NT2/D1 (cell line): ENCODE data around the gene ZFAND2B.

ENCODE experiments used
- DNase-seq: peaks from one replicate; pipeline ENCODE4 v3.0.0-alpha.2; 2011; ENCODE audit warnings: low read depth, low spot score
- H3K27me3 ChIP-seq: 2 replicates; pipeline ENCODE4 v1.6.0; 2011; ENCODE audit warnings: mild to moderate bottlenecking; ENCODE audit not compliant: insufficient read length, insufficient read depth
- H3K36me3 ChIP-seq: 2 replicates; pipeline ENCODE4 v1.6.1; 2011; ENCODE audit warnings: mild to moderate bottlenecking, low read length, mixed read lengths; ENCODE audit not compliant: insufficient read depth, insufficient read length
- H3K4me1 ChIP-seq: 2 replicates; pipeline ENCODE4 v1.5.1; 2011; ENCODE audit not compliant: insufficient read depth, insufficient read length
- H3K4me3 ChIP-seq: 2 replicates; pipeline ENCODE4 v1.5.1; 2011; ENCODE audit warnings: low read depth; ENCODE audit not compliant: insufficient read length
- H3K9ac ChIP-seq: 2 replicates; pipeline ENCODE4 v1.6.0; 2011; ENCODE audit warnings: low read depth; ENCODE audit not compliant: insufficient read length
- H3K9me3 ChIP-seq: 2 replicates; pipeline ENCODE4 v1.5.1; 2011; ENCODE audit warnings: mild to moderate bottlenecking, low read length; ENCODE audit not compliant: insufficient read depth
- SUZ12 ChIP-seq: IDR thresholded peaks from 2 replicates; pipeline ENCODE4 v1.6.1; 2011; ENCODE audit not compliant: insufficient read length, insufficient read depth; ENCODE audit errors: extremely low read depth
- YY1 ChIP-seq: IDR thresholded peaks from 2 replicates; pipeline ENCODE4 v1.6.1; 2011; ENCODE audit not compliant: insufficient read length, insufficient read depth
- ZNF274 ChIP-seq: IDR thresholded peaks from 2 replicates; pipeline ENCODE4 v1.6.1; 2011; ENCODE audit warnings: mild to moderate bottlenecking, low read depth, low read length

Gene ZFAND2B

DNA sequence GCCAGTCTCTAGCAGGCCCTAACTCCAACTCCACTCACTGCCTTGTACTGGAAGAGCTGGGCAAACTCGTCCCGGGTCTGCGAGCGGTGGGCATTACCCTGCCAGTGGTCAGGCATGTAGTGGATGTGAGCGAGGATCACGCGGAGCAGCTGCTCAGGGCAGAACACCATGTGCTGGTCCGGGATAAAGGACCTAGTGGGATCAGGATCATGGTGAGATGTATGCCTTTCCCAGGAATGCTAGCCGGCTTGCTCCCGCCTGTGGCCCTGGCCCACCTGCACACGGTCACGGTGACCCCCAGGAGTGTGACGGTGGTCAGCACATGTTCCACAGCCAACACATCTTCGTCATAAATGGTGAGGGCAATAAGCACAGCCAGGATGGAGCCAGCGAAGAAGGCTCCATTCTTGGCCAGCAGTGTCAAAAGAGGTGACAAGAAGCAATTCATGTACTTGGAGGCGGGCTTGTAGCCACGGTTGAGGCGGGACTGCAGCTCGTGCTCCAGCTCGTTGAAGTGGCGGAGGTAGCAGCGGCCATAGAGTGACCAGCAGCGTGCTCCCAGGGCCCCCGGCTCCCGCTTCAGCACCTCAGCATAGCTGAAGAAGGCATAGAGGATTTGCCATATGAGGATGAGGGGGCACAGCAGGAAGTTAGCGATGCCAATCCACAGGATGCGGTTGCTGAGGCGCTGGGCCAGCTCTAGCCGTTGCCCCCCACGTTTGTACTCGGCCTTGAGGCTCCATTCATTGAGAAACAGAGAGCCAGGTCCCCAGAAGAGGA lies 17.4 kb downstream of the ZFAND2B start:
- TF ChIP-seq ZNF274 (no peak), YY1 (no peak)
- peaks cover 82% of the 10 kb centered on the region for H3K36me3 ChIP-seq

DNA sequence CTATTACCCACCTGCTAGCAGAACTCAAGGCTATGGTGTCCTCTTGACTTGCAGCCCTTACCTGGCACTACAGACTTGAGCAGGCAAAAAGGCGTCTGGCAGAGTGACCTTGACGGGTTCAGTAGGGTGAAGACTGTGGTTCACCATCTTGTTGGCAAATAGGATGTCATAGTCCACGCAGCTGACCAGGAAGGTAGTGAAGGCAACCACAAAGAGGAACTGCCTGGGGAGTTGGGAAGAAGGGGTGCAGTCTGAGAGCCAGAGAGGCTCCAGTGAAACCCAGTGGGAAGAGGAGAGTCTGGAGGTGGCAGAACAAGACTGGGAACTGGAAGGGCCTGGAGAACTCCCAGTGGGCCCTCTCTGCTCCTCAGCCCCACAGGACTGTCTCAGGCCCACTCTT lies 18.8 kb downstream of the ZFAND2B start:
- H3K4me3 ChIP-seq, result no peak overlapping the region
- H3K27me3 ChIP-seq, result no peaks in the 10 kb centered on the region
- H3K4me1 ChIP-seq, result peaks cover 7% of the 10 kb centered on the region
- H3K36me3 ChIP-seq, result peaks cover 70% of the 10 kb centered on the region
- no peak overlapping the region for H3K9ac ChIP-seq
- no peaks in the 10 kb centered on the region for H3K9me3 ChIP-seq
- DNase-seq, result no peak
- TF ChIP-seq ZNF274, result no peak
- no peak for TF ChIP-seq SUZ12
- no peak for TF ChIP-seq YY1

More for the DNA sequence above, 17.4 kb downstream of the ZFAND2B start:
- DNase-seq, result no peak
- H3K9ac ChIP-seq, result no peak overlapping the region
- no peaks in the 10 kb centered on the region for H3K27me3 ChIP-seq
- no peak overlapping the region for H3K4me3 ChIP-seq
- H3K4me1 ChIP-seq, result peaks cover 9% of the 10 kb centered on the region
- H3K9me3 ChIP-seq, result no peaks in the 10 kb centered on the region

DNA sequence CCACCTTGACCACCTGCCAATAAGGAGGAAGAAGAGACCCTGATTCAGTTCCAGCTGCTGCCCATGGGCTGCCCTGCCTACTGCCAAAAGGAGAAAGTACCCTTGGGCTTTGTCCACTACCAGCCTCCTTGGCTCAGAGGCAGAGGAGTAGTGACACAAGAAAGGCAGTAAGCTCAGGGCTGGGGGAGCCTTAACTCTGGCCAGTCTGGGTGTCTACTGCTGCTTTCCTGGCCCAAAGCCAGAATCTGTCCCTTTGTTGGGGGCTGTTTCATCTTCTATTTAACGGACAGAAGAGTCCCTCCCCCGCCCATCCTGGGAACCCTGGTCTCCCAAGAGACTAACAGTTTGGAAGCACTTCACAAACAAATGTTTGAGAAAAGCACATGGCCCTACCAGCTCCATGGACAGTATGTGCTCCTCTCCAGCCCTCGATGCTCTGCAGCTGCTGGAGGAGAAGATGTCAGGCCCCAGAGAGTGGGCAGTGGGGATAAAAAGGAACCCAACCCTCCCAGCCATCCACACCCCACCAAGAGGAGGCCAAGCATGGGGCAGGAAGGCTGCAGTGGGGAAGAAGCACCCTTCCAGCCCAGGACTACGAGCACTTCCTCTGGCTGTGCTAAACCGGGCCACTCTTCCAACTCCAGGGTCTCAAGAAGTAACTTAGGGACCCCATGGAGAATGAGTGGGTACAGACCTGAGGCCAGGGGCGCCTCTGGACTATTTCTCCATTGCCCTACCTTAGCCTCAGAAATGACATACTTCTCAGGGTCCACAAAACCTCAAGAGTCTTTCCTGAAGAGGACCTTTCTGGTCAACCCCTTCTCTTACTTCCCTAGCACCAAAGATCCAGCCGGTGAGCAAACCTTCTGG lies 21.7 kb downstream of the ZFAND2B start:
- H3K36me3 ChIP-seq, result peaks cover 62% of the 10 kb centered on the region
- peak overlapping the region; percentile 97 for H3K9ac ChIP-seq
- TF ChIP-seq ZNF274 (no peak), YY1 (no peak), SUZ12 (no peak)
- peaks cover 7% of the 10 kb centered on the region for H3K4me1 ChIP-seq
- H3K9me3 ChIP-seq, result no peaks in the 10 kb centered on the region
- DNase-seq, result no peak
- peak overlapping the region; percentile 81 for H3K4me3 ChIP-seq
- H3K27me3 ChIP-seq, result no peaks in the 10 kb centered on the region

DNA sequence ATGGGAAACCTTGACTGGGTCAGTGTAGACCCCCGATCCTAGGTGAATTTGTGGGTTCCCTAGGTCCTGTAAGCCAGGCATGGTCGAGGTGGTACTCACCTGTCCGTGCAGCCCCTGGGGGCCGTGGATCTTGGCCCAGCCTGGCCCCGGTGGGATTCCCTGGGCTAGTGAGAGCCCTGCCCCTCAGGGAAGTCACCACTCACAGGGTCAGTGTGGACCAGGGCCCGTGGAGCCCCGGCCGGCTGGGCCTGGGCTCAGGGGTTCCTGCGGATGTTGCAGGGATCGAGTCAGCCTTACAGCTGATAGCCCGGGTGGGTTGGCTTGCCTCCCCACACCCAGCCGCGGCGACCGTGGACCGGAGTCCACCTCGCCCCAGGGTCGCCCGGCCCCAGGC lies 22.3 kb downstream of the ZFAND2B start:
- peak overlapping the region; percentile 97 for H3K9ac ChIP-seq
- H3K36me3 ChIP-seq, result peaks cover 62% of the 10 kb centered on the region
- H3K27me3 ChIP-seq, result no peaks in the 10 kb centered on the region
- H3K4me1 ChIP-seq, result peaks cover 7% of the 10 kb centered on the region
- no peak for TF ChIP-seq YY1
- no peak for TF ChIP-seq SUZ12
- no peak for TF ChIP-seq ZNF274
- H3K4me3 ChIP-seq, result peak overlapping the region; percentile 81
- no peaks in the 10 kb centered on the region for H3K9me3 ChIP-seq
- DNase-seq, result no peak

GRCh38 chr2:219229305-219230058 lies 22.9 kb downstream of the ZFAND2B start, which contains the start of the genes ANKZF1 and ATG9A:
TSS of gene ANKZF1 (plus strand) at chr2:219229806. CDS start at chr2:219230258, 452 bp downstream.
TSS of gene ATG9A (minus strand) at chr2:219229636. CDS start at chr2:219228024, 1,612 bp downstream.
- no peak for TF ChIP-seq YY1
- no peak for TF ChIP-seq SUZ12
- no peak for TF ChIP-seq ZNF274
- Histone ChIP-seq H3K4me3 (peak within 1 kb of the TSS; percentile 81), H3K36me3 (peaks cover 62% of the 10 kb centered on the region), H3K4me1 (peaks cover 7% of the 10 kb centered on the region), H3K27me3 (no peaks in the 10 kb centered on the region), H3K9me3 (no peaks in the 10 kb centered on the region), H3K9ac (peak within 1 kb of the TSS; percentile 97)
- peak; percentile 99 for DNase-seq

GRCh38 chr2:219230059-219230540 lies 23.5 kb downstream of the ZFAND2B start:
- Histone ChIP-seq H3K9ac (peak overlapping the region; percentile 97), H3K27me3 (no peaks in the 10 kb centered on the region), H3K4me1 (peaks cover 7% of the 10 kb centered on the region), H3K4me3 (peak overlapping the region; percentile 81), H3K36me3 (peaks cover 62% of the 10 kb centered on the region), H3K9me3 (no peaks in the 10 kb centered on the region)
- no peak for TF ChIP-seq SUZ12
- TF ChIP-seq YY1, result no peak
- no peak for TF ChIP-seq ZNF274
- DNase-seq, result no peak

GRCh38 chr2:219234331-219234730 lies 27.7 kb downstream of the ZFAND2B start:
- TF ChIP-seq ZNF274 (no peak), SUZ12 (no peak), YY1 (no peak)
- no peak for DNase-seq
- no peak overlapping the region for H3K4me3 ChIP-seq
- no peaks in the 10 kb centered on the region for H3K4me1 ChIP-seq
- peaks cover 77% of the 10 kb centered on the region for H3K36me3 ChIP-seq
- H3K9me3 ChIP-seq, result no peaks in the 10 kb centered on the region
- no peak overlapping the region for H3K9ac ChIP-seq
- H3K27me3 ChIP-seq, result no peaks in the 10 kb centered on the region
